GM12873 (cell line): Measurements from ENCODE around the gene MCU.

Experiments
- CTCF ChIP-seq: IDR thresholded peaks from 2 replicates; pipeline ENCODE4 v1.5.1; 2012; ENCODE audit warnings: low read depth, mild to moderate bottlenecking, moderate library complexity, low read length, control low read depth; ENCODE audit not compliant: insufficient read depth; ENCODE audit errors: missing control alignments

MCU gene

GRCh38 chr10:72912736-72913135 is 220.8 kb downstream of the MCU start:
- TF ChIP-seq CTCF, result no peak

GRCh38 chr10:72913287-72913686 is 221.3 kb downstream of the MCU start:
- no peak for TF ChIP-seq CTCF

GRCh38 chr10:72918352-72918751 is 226.4 kb downstream of the MCU start:
- TF ChIP-seq CTCF, result no peak

GRCh38 chr10:72924351-72924750 is 232.4 kb downstream of the MCU start:
- no peak for TF ChIP-seq CTCF

- no peak for TF ChIP-seq CTCF
Observed at GRCh38 chr10:72925951-72926465, 234.1 kb downstream of the MCU start.

GRCh38 chr10:72927485-72927884 is 235.5 kb downstream of the MCU start:
- no peak for TF ChIP-seq CTCF

- TF ChIP-seq CTCF, result no peak
Observed at GRCh38 chr10:72928798-72929197, 236.9 kb downstream of the MCU start.

GRCh38 chr10:72930276-72930675 is 238.3 kb downstream of the MCU start:
- no peak for TF ChIP-seq CTCF
